Lower leg skin (tissue), 4 donors: ENCODE data around the gene GPRIN1. TPM values are rescaled to one million over a fixed set of nuclear protein-coding genes. Genes with fewer than 3 reads are reported as not detected.

Experiments used
- DNase-seq, 2 donors: peaks; one replicate each; pipeline ENCODE4 v3.0.0-alpha.2; 2019; ENCODE audit warnings: low spot score in 2 of 2
- H3K4me3 ChIP-seq: fragments of 200-600 bp; sonication (generic); 2 replicates; pipeline ENCODE4 v1.5.1; 2017; ENCODE audit warnings: mild to moderate bottlenecking, low read depth; ENCODE audit not compliant: poor library complexity, severe bottlenecking
- POLR2A ChIP-seq, 2 donors: fragments of 450-650 bp; IDR thresholded peaks; one replicate each; pipeline ENCODE4 v1.6.1; 2016 to 2017; ENCODE audit warnings: antibody characterized with exemption in 2 of 2, mild to moderate bottlenecking in 1 of 2, moderate library complexity in 1 of 2
- WGBS, 2 donors: methylation state at CpG; one replicate each; pipeline ENCODE4 v1.1.5; 2018; 5-methylcytosine and 5-hydroxymethylcytosine counted together
- intact Hi-C: fragments of 100-400 bp; cut with DNase I; formaldehyde crosslinking; loops from one replicate; pipeline ENCODE4 v1.15.0; 2023; ENCODE audit warnings: low total_unique reads
- total RNA-seq, 4 donors: library from RNA; depleted of rRNA; stranded (reverse); fragments of >200 nt; gene quantifications; one replicate each; pipeline ENCODE4 v1.1.0, GENCODE V29; 2016
- TF ChIP-seq, protein P1 (sequence below), 3 donors: fragments of 450-650 bp; IDR thresholded peaks; one replicate each; pipeline ENCODE4 v1.5.1; 2016; ENCODE audit warnings: antibody characterized with exemption in 3 of 3, mild to moderate bottlenecking in 3 of 3, moderate library complexity in 2 of 3

GPRIN1 gene
- total RNA-seq, 4 donors from 2014 or later = 0.72 to 1.7 (median 1.5) TPM

GRCh38 chr5:176589039-176589769 is 20.8 kb downstream of the GPRIN1 start:
- no peak overlapping the region for H3K4me3 ChIP-seq
- 84 to 89% methylated on average over 31 of the region's 31 CpGs for WGBS, 2 donors
- no peak for TF ChIP-seq POLR2A (IDR thresholded peaks at IDR 0.05)
- TF ChIP-seq, protein P1, sequence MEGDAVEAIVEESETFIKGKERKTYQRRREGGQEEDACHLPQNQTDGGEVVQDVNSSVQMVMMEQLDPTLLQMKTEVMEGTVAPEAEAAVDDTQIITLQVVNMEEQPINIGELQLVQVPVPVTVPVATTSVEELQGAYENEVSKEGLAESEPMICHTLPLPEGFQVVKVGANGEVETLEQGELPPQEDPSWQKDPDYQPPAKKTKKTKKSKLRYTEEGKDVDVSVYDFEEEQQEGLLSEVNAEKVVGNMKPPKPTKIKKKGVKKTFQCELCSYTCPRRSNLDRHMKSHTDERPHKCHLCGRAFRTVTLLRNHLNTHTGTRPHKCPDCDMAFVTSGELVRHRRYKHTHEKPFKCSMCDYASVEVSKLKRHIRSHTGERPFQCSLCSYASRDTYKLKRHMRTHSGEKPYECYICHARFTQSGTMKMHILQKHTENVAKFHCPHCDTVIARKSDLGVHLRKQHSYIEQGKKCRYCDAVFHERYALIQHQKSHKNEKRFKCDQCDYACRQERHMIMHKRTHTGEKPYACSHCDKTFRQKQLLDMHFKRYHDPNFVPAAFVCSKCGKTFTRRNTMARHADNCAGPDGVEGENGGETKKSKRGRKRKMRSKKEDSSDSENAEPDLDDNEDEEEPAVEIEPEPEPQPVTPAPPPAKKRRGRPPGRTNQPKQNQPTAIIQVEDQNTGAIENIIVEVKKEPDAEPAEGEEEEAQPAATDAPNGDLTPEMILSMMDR (IDR thresholded peaks at IDR 0.05) = no peak
- no peak for DNase-seq
- intact Hi-C loops = no loop called here

DNA sequence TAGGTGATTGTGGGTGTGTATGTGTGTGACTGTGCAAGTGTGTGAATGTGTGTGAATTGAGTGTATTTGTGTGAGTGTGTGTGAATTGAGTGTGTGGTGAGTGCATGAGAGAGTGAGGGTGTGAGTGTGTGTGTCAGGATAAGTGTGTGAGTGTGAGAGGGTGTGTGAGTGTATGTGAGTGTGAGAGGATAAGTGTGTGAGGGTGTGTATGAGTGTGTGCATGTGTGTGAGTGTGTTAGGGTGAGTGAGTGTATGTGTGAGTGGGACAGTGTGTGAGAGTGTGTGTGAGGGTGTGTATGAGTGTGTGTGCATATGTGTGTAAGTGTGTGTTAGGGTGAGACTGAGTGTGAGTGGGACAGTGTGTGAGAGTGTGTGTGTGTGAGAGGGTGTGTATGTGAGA is 21.7 kb downstream of the GPRIN1 start:
- H3K4me3 ChIP-seq = no peak overlapping the region
- TF ChIP-seq POLR2A (IDR thresholded peaks at IDR 0.05) = no peak
- TF ChIP-seq, protein P1 (IDR thresholded peaks at IDR 0.05) = peak in 1 of 3 donors; percentile 8
- intact Hi-C loops = no loop called here
- no peak for DNase-seq

DNA sequence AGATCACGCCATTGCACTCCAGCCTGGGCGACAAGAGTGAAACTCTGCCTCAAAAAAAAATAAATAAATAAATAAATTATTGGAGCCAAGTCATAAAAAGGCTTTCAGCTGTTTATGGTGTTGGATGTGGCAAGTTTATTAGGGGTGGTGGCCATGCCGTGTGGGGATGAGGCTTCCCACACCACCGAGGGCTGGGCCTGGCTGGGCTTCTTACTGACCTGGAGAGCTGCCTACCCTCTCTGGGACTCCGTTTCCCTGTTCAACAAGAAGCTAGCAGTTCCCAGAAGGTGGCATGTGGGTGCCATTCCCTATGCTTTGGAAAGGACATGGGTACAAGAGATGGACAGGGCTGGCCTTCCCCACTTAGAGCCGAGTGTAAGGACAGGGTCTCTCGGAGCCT is 22.6 kb downstream of the GPRIN1 start:
- intact Hi-C loops = no loop called here
- TF ChIP-seq POLR2A (IDR thresholded peaks at IDR 0.05) = no peak
- TF ChIP-seq, protein P1 (IDR thresholded peaks at IDR 0.05) = no peak
- WGBS, 2 donors = 80 to 81% methylated on average over 7 of the region's 7 CpGs
- H3K4me3 ChIP-seq = no peak overlapping the region
- DNase-seq = no peak

GRCh38 chr5:176583076-176583475 is 26.9 kb downstream of the GPRIN1 start:
- 82 to 86% methylated on average over 4 of the region's 4 CpGs for WGBS, 2 donors
- no peak for DNase-seq
- TF ChIP-seq POLR2A (IDR thresholded peaks at IDR 0.05) = no peak
- TF ChIP-seq, protein P1 (IDR thresholded peaks at IDR 0.05) = no peak
- no peak overlapping the region for H3K4me3 ChIP-seq
- intact Hi-C loops = no loop called here

- no peak overlapping the region for H3K4me3 ChIP-seq
- intact Hi-C loops = no loop called here
- TF ChIP-seq POLR2A (IDR thresholded peaks at IDR 0.05) = no peak
- TF ChIP-seq, protein P1 (IDR thresholded peaks at IDR 0.05) = no peak
- WGBS, 2 donors = 86 to 91% methylated on average over 7 to 10 of the region's 12 CpGs
- no peak for DNase-seq
Measured at GRCh38 chr5:176581361-176581760, 28.6 kb downstream of the GPRIN1 start.

DNA sequence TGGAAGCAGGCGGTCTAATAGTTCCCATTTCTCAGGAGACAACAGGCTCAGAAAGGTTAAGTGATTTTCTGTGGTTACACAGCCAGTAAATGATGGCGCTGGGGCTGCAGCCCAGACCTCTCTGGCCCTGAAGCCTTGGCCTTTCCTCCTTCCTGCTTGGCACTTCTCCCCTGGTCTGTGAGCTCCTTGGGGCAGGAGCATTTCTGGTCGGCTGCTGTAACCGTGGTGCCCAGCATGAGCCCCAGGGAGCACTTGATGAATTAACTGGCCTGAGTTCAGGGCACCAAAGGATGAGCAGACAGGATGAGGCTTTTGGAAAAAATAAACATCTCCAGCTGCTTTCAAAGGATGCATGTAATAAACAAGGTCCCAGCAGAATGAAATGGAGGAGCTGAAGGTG is 30.6 kb downstream of the GPRIN1 start:
- DNase-seq = no peak
- H3K4me3 ChIP-seq = no peak overlapping the region
- TF ChIP-seq, protein P1 (IDR thresholded peaks at IDR 0.05) = no peak
- no peak for TF ChIP-seq POLR2A (IDR thresholded peaks at IDR 0.05)
- WGBS, 2 donors = 56 to 65% methylated on average over 4 of the region's 4 CpGs
- intact Hi-C loops = no loop called here
